Osteoblast (primary cell): ENCODE data around the gene PYCR2. TPM values are rescaled to one million over a fixed set of nuclear protein-coding genes. Genes with fewer than 3 reads are reported as not detected.

Experiments used
- DNase-seq: peaks from one replicate; pipeline ENCODE4 v3.0.0; 2011; ENCODE audit warnings: low spot score, mixed read lengths; ENCODE audit not compliant: insufficient read length; ENCODE audit errors: missing footprints
- H2AFZ ChIP-seq: 2 replicates; pipeline ENCODE4 v1.6.0; 2011; ENCODE audit warnings: mild to moderate bottlenecking, low read length
- H3K27ac ChIP-seq: 2 replicates; pipeline ENCODE4 v1.5.1; 2011; ENCODE audit warnings: mild to moderate bottlenecking, low read depth, low read length, moderate library complexity
- H3K27me3 ChIP-seq: 2 replicates; pipeline ENCODE4 v1.6.0; 2012; ENCODE audit warnings: mild to moderate bottlenecking, control low read depth, inconsistent platforms, low read length, moderate library complexity; ENCODE audit not compliant: insufficient read depth
- H3K36me3 ChIP-seq: 2 replicates; pipeline ENCODE4 v1.5.1; 2011; ENCODE audit warnings: mild to moderate bottlenecking, low read length, control low read depth, moderate library complexity; ENCODE audit not compliant: insufficient read depth
- H3K4me1 ChIP-seq: 2 replicates; pipeline ENCODE4 v1.5.1; 2011; ENCODE audit warnings: mild to moderate bottlenecking, low read length, control low read depth, moderate library complexity; ENCODE audit not compliant: insufficient read depth
- H3K4me2 ChIP-seq: 2 replicates; pipeline ENCODE4 v1.6.0; 2011; ENCODE audit warnings: mild to moderate bottlenecking, low read length; ENCODE audit not compliant: insufficient read depth
- H3K4me3 ChIP-seq: fragments of 200-600 bp; sonication (generic); 3 replicates; pipeline ENCODE4 v1.5.1; 2012; ENCODE audit warnings: mild to moderate bottlenecking, low read length, inconsistent platforms; ENCODE audit not compliant: insufficient read depth
- H3K79me2 ChIP-seq: 2 replicates; pipeline ENCODE4 v1.6.0; 2012; ENCODE audit warnings: mild to moderate bottlenecking, low read length, control low read depth, inconsistent platforms; ENCODE audit not compliant: insufficient read depth
- H3K9me3 ChIP-seq: 2 replicates; pipeline ENCODE4 v1.5.1; 2011; ENCODE audit warnings: low read depth, low read length, control low read depth
- H4K20me1 ChIP-seq: 2 replicates; pipeline ENCODE4 v1.6.0; 2012; ENCODE audit warnings: mild to moderate bottlenecking, low read length, control low read depth; ENCODE audit not compliant: insufficient read depth
- total RNA-seq: library from RNA; depleted of rRNA; stranded (reverse); fragments of >200 nt; gene quantifications from 2 replicates; pipeline ENCODE4 v1.2.3, GENCODE V29; 2012
- TF ChIP-seq, protein P1 (sequence below): IDR thresholded peaks from 2 replicates; pipeline ENCODE4 v1.5.1; 2011; ENCODE audit warnings: mild to moderate bottlenecking, low read depth, low read length, moderate library complexity; ENCODE audit errors: extremely low read depth

Gene PYCR2
- total RNA-seq, 1 donor, result 29.0 TPM

GRCh38 chr1:225891229-225891972 lies 32.6 kb downstream of the PYCR2 start:
- peaks cover 5% of the 10 kb centered on the region for H3K4me1 ChIP-seq
- no peaks in the 10 kb centered on the region for H3K79me2 ChIP-seq
- no peak overlapping the region for H3K4me2 ChIP-seq
- H3K4me3 ChIP-seq, result no peak overlapping the region
- no peak overlapping the region for H3K27ac ChIP-seq
- TF ChIP-seq, protein P1, sequence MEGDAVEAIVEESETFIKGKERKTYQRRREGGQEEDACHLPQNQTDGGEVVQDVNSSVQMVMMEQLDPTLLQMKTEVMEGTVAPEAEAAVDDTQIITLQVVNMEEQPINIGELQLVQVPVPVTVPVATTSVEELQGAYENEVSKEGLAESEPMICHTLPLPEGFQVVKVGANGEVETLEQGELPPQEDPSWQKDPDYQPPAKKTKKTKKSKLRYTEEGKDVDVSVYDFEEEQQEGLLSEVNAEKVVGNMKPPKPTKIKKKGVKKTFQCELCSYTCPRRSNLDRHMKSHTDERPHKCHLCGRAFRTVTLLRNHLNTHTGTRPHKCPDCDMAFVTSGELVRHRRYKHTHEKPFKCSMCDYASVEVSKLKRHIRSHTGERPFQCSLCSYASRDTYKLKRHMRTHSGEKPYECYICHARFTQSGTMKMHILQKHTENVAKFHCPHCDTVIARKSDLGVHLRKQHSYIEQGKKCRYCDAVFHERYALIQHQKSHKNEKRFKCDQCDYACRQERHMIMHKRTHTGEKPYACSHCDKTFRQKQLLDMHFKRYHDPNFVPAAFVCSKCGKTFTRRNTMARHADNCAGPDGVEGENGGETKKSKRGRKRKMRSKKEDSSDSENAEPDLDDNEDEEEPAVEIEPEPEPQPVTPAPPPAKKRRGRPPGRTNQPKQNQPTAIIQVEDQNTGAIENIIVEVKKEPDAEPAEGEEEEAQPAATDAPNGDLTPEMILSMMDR, result no peak
- H3K27me3 ChIP-seq, result no peaks in the 10 kb centered on the region
- peak; percentile 80 for DNase-seq
- no peaks in the 10 kb centered on the region for H4K20me1 ChIP-seq
- H3K36me3 ChIP-seq, result no peaks in the 10 kb centered on the region
- H3K9me3 ChIP-seq, result no peaks in the 10 kb centered on the region
- H2AFZ ChIP-seq, result no peak overlapping the region

- no peak overlapping the region for H3K4me3 ChIP-seq
- H3K4me2 ChIP-seq, result no peak overlapping the region
- no peak overlapping the region for H2AFZ ChIP-seq
- no peaks in the 10 kb centered on the region for H3K36me3 ChIP-seq
- TF ChIP-seq, protein P1, result no peak
- H3K79me2 ChIP-seq, result no peaks in the 10 kb centered on the region
- no peaks in the 10 kb centered on the region for H3K9me3 ChIP-seq
- peak; percentile 95 for DNase-seq
- H3K4me1 ChIP-seq, result peaks cover 5% of the 10 kb centered on the region
- H4K20me1 ChIP-seq, result no peaks in the 10 kb centered on the region
- no peak overlapping the region for H3K27ac ChIP-seq
- H3K27me3 ChIP-seq, result no peaks in the 10 kb centered on the region
These were observed 33.5 kb downstream of the PYCR2 start for GRCh38 chr1:225890346-225891228.

DNA sequence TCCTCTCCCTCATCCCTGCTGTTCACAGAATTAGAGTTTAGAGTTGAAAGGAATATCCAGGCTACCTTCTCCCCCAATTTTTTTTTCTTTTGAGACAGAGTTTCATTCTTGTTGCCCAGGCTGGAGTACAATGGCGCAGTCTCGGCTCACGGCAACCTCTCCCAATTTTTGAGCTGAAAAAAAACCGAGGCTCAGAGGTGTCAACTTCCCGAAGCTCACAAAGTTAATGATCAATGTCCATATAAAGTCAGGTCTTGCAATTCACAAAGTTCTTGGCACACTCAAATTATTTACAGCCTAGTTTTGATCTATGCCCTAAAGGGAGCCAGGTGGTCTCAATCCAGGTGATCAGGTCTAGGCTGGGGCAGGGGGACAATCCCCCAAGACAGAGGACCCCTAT lies 34.3 kb downstream of the PYCR2 start:
- H3K9me3 ChIP-seq, result no peaks in the 10 kb centered on the region
- no peak overlapping the region for H3K27ac ChIP-seq
- no peak overlapping the region for H3K4me2 ChIP-seq
- H4K20me1 ChIP-seq, result no peaks in the 10 kb centered on the region
- no peaks in the 10 kb centered on the region for H3K27me3 ChIP-seq
- H3K79me2 ChIP-seq, result no peaks in the 10 kb centered on the region
- peaks cover 5% of the 10 kb centered on the region for H3K4me1 ChIP-seq
- no peak for DNase-seq
- H3K36me3 ChIP-seq, result no peaks in the 10 kb centered on the region
- H3K4me3 ChIP-seq, result no peak overlapping the region
- TF ChIP-seq, protein P1, result no peak
- no peak overlapping the region for H2AFZ ChIP-seq
